UCSD-AML1 (cell line): ENCODE data around the gene TERF2IP.

Experiments used
- DNase-seq: peaks from one replicate; lab custom pipeline; 2025; ENCODE audit not compliant: unreplicated experiment; lab: John Stamatoyannopoulos, UW

The TERF2IP gene

DNA sequence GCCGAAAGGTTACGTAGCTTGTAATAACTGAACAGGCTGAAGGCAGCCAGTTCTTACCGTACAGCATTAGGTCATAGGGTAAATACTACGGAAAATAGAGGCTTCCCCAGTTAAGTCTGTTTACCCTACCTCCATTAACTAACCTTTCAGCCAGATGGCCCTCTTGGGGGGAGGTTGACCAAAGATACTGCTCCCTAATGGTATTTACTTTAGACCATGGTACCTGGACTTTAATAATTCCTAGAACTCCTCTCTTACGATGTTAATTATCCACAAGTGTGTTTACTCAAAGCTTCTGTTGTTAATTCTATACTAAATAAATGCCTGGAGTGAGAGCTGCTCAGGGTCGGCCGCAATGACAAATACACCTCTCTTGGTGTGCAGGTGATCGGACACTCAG lies 14.7 kb upstream of the TERF2IP start:
- no peak for DNase-seq

DNA sequence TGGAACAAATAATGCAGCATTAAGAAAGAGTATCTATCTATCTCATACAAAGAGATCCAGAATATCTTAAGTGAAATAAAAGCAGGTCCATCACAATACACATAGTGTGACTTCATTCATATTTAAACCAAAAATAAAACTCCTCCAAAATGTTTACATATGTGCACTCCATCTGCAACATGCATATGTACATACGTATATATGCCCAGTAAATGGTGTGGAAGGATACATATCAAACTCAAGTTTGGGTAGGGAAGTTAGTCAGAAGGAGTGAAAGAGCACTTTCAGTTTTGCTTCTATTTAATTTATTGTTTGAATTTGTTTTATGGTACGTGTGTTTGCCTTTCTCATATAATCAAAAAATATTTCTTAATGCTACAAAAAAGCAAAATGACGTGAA lies 12.5 kb upstream of the TERF2IP start:
- no peak for DNase-seq

GRCh38 chr16:75640598-75640997 lies 7.0 kb upstream of the TERF2IP start:
- no peak for DNase-seq

- no peak for DNase-seq
These were observed 3.1 kb upstream of the TERF2IP start for GRCh38 chr16:75644240-75645012.

DNA sequence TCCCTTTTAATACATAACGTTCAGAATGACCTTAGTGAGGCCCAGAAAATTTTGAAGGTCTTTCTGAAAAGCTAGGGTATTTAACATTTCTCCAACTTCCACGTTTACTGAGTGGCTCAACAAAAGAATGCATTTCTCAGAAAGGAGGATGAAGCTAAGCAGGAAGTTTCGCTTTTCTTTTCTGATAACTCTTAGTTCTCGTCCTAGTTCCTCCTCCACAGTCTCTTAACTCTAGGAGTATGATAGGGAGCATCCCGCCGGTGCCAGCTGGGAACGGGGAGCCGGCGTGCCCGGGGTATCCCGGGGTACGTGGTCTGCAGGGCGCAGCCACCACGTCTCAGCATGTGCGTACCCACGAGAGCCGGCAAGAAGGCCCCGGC lies 471 bp upstream of the TERF2IP start:
- DNase-seq, result no peak

- peak; percentile 78 for DNase-seq
These were observed 898 bp downstream of the TERF2IP start for GRCh38 chr16:75648265-75649076.

DNA sequence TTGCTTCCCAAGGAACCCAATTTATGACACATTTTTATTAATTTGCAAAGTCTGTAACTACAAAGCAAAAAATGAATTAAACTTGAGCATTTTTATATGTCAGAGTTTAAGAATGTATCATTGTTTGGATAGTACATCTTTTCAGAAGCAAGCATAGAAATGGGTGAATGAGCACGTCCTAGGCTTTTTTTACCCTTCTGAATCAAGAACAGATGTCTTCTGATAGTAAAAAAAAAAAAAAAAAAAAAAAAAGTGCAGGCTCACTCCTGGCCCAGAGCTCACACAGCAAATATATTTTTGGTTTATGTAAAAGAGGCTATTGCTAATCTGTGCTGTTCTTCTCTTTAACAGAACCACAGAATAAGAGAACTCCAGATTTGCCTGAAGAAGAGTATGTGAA lies 6.3 kb downstream of the TERF2IP start:
- DNase-seq, result no peak

- no peak for DNase-seq
These were observed 10.6 kb downstream of the TERF2IP start for GRCh38 chr16:75658175-75658574.

DNA sequence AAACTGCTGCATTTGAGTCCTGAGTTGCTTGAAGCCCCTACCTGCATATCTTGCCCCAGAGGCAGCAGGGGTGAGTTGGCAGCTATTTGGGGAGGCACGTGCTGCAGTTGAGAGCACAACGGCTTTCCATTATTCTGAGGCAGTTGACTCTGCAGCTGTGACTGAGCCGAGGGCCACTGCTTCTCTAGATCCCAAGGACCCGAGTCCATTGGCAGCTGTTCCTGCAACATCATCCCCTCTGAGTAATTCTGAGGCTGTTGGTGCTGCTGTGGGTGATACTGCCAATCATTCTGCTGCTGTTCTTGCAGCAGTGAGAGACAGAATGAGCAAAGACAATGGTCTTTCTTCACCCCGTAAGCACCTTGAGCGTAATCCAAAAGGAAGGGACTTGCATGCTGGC lies 12.7 kb downstream of the TERF2IP start:
- DNase-seq, result no peak

GRCh38 chr16:75660726-75661302 lies 13.2 kb downstream of the TERF2IP start:
- no peak for DNase-seq

GRCh38 chr16:75667503-75667902 lies 19.9 kb downstream of the TERF2IP start:
- no peak for DNase-seq

DNA sequence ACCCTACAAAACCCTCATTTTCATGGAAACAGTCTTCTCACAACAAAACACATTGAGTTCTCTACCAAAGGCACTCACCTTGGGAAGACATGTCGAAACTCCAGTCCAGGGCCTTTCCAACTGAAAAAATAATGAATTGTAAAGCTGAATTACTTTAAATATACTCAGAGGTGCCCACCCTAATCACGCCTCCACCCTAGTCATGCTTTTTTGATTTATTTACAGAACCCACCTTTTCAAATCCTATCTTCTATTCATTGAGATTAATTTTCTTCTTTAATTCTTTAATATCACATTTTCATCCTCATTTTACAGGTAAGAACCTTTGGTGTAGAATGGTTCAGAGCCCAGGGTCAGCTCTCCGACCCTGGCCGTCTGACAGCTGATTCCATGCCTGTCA lies 29.3 kb downstream of the TERF2IP start, which contains the start of gene CPHXL2:
Gene CPHXL2 (minus strand): TSS at position 101 of the 400 bp plus-strand sequence. CDS start 10 bp downstream, at position 91.
- no peak for DNase-seq

GRCh38 chr16:75679366-75679765 lies 31.8 kb downstream of the TERF2IP start:
- no peak for DNase-seq

DNA sequence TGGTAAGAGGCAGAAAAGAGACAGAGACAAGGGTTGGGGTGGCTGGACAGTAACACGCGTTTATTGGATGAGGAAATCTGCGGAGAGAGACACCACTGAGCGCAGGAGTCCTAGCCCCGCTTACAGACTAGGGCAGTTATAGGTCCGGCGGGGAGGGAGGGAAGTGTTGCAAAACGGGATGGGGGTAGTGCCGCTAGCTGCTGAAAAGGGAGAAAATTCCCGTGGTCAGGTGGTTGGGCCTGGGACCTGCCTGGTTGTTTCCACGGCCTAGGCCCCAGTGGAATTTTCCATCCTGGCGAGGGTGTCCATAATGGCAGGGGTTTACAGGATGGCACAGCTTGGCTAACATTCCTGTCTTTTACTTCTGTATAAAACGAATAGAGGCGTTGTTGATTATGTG lies 34.7 kb downstream of the TERF2IP start:
- DNase-seq, result no peak

DNA sequence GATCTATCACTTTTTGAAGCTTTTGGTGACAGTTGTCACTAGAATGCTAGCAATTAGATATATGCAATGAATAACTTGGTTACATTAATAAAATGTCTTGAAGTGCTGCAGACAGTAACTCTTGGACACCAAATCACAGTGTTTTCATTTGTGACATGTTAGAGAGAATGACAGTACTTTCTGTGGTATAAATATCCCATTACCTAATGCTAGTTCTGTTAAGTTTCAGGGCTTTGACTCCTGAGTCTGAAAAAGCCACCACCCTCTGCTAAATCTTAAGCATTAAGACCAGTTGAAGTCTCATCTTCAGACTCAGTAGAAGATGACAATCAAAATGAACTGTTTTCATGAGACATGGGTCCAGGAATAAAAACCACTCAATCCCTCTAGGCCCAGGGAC lies 39.8 kb downstream of the TERF2IP start:
- DNase-seq, result no peak

DNA sequence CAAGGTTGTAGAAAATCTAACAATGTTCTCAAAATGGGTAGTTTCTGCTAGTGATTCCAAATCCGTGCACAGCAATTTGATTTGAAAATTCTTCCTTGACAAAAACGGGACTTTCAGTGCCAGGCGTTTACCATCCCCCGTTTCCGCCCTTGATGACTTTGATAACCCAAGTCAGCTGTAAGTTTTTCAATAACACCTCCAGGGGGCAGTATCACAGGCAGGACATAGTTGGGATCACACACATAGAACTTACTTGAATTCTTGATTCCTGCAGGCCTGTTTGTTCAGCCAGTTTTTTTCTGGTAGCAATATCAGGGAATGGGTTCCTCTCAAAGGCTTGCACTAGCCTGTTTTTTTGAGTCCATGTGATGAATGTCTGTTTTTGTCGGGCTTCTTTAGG lies 48.1 kb downstream of the TERF2IP start:
- no peak for DNase-seq

DNA sequence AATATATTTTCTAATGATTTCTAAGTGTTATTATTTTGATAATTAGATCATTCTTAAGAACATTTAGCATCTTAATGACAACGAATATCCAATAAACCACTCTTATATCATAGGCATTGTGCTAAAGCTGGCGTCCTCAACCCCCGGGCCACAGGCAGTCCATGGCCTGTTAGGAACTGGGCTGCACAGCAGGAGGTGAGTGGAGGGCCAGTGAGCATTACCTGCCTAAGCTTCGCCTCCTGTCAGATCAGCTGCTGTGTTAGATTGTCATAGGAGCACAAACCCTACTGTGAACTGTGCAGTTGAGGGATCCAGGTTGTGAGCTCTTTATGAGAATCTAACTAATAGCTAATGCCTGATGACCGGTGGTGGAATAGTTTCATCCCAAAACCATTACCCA lies 50.0 kb downstream of the TERF2IP start:
- DNase-seq, result no peak

GRCh38 chr16:75701361-75701760 lies 53.8 kb downstream of the TERF2IP start, which contains the start of gene DUXB:
TSS of gene DUXB (minus strand) at chr16:75701461. CDS start at chr16:75701418, 43 bp downstream.
- no peak for DNase-seq

DNA sequence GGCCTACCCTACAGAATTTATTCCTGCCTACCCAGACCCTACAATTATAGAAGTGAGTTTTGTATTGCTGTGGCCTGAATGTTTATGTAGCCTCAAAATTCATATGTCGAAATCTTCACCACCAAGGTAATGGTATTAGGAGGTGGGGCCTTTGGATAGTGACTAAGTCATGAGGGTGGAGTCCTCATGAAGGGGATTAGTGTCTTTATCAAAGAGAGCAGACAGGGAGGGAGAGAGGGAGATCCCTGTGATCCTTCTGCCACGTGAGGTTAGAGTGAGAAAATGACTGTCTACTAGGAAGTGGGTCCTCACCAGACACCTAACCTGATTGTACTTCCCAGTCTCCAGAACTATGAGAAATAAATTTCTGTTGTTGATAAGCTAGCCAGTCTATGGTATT lies 54.7 kb downstream of the TERF2IP start:
- DNase-seq, result no peak

- no peak for DNase-seq
These were observed 55.7 kb downstream of the TERF2IP start for GRCh38 chr16:75703306-75703705.
